K562 (cell line): ENCODE measurements around the gene PDCD11. TPM values are rescaled to one million over a fixed set of nuclear protein-coding genes. Genes with fewer than 3 reads are reported as not detected.

ENCODE experiments used
- ATAC-seq: fragments of 200-7000 bp; cut with Tn5 transposase; 3 replicates; pipeline ENCODE4 v1.9.1; 2020; ENCODE audit warnings: moderate library complexity
- BruUV-seq: library from RNA; stranded (reverse); fragments of 400-500 nt; replicated peaks from 2 replicates; lab custom pipeline; 2021; lab: Mats Ljungman, UMichigan
- CTCF ChIA-PET: fragments of 300-600 bp; formaldehyde crosslinking; extraction: SDS; loops from one replicate; lab custom pipeline; 2021; ENCODE audit warnings: low intra/inter-chr PET ratio; lab: Yijun Ruan, JAX
- POLR2A ChIA-PET: fragments of 300-600, 350-650 bp; sonication (Branson Sonifier 250); formaldehyde crosslinking; extraction: SDS; loops from one replicate; lab custom pipeline; 2021; ENCODE audit warnings: antibody characterized with exemption, inconsistent platforms; lab: Yijun Ruan, JAX
- DNase-seq, 4 experiments: peaks; one replicate each; pipeline versions ENCODE4 v3.0.0 to v3.0.0-alpha.2; 2011 to 2018; ENCODE audit warnings: low spot score in 3 of 4, mixed read lengths in 3 of 4; ENCODE audit errors: extremely low read depth in 1 of 4
- FAIRE-seq: peaks from 2 replicates; lab custom pipeline; 2011; peaks lifted over from hg19 to GRCh38; lab: Jason Lieb, UNC
- H2AFZ ChIP-seq: 2 replicates; pipeline ENCODE4 v1.6.0; 2011; ENCODE audit warnings: low read depth, low read length, control low read depth, inconsistent platforms
- H3K27ac ChIP-seq: fragments of 200-600 bp; 3 replicates; pipeline ENCODE4 v1.8.0; 2011; ENCODE audit warnings: low read depth, mild to moderate bottlenecking, control low read depth, inconsistent platforms, low read length, moderate library complexity, mixed read lengths; ENCODE audit errors: extremely low read depth
- H3K27me3 ChIP-seq, 2 experiments: fragments of 300-600 bp in 1 of 2; 2 replicates in 1 of 2; 3 replicates in 1 of 2; pipeline versions ENCODE4 v1.6.0 to v1.8.0; 2011; ENCODE audit warnings: inconsistent platforms in 2 of 2, low read length in 2 of 2, mild to moderate bottlenecking in 1 of 2, mixed read lengths in 1 of 2, moderate library complexity in 1 of 2; ENCODE audit not compliant: control insufficient read depth in 2 of 2, insufficient read depth in 2 of 2
- H3K36me3 ChIP-seq: fragments of 300-600 bp; 3 replicates; pipeline ENCODE4 v1.8.0; 2011; ENCODE audit warnings: mild to moderate bottlenecking, low read length, inconsistent platforms; ENCODE audit not compliant: control insufficient read depth, insufficient read depth
- H3K4me1 ChIP-seq, 2 experiments: fragments of 200-600 bp in 1 of 2; replicated peaks in 1 of 2; 2 replicates in 1 of 2; 3 replicates in 1 of 2; pipeline versions ENCODE4 v1.5.1 to v1.8.0; 2011; ENCODE audit warnings: inconsistent platforms in 2 of 2, low read length in 2 of 2, mild to moderate bottlenecking in 1 of 2, mixed read lengths in 1 of 2, moderate library complexity in 1 of 2; ENCODE audit not compliant: control insufficient read depth in 2 of 2, insufficient read depth in 2 of 2
- H3K4me2 ChIP-seq: 2 replicates; pipeline ENCODE4 v1.6.1; 2011; ENCODE audit warnings: low read length, control low read depth, inconsistent platforms, mixed read lengths; ENCODE audit not compliant: insufficient read depth
- H3K4me3 ChIP-seq: fragments of 200-600 bp; sonication (generic), shearing (Covaris generic); 2 replicates; pipeline ENCODE4 v1.5.1; 2016; ENCODE audit warnings: control low read depth, inconsistent platforms
- H3K79me2 ChIP-seq: fragments of 200-600 bp; 3 replicates; pipeline ENCODE4 v1.8.0; 2011; ENCODE audit warnings: low read length, inconsistent platforms; ENCODE audit not compliant: control insufficient read depth, insufficient read depth
- H3K9ac ChIP-seq, 2 experiments: 2 replicates each; pipeline versions ENCODE4 v1.6.0 to v1.6.1; 2011; ENCODE audit warnings: low read depth in 2 of 2, low read length in 2 of 2, control low read depth in 1 of 2, inconsistent platforms in 1 of 2, mild to moderate bottlenecking in 1 of 2, mixed read lengths in 1 of 2; ENCODE audit not compliant: insufficient read depth in 1 of 2
- H3K9me1 ChIP-seq: one replicate; pipeline ENCODE4 v1.6.0; 2011; ENCODE audit warnings: inconsistent platforms, mild to moderate bottlenecking, low read length, moderate library complexity; ENCODE audit not compliant: control insufficient read depth, insufficient read depth
- H3K9me3 ChIP-seq: replicated peaks from 2 replicates; pipeline ENCODE4 v1.5.1; 2011; ENCODE audit warnings: low read depth, low read length, inconsistent platforms; ENCODE audit not compliant: control insufficient read depth, insufficient read depth
- H4K20me1 ChIP-seq: replicated peaks from 2 replicates; pipeline ENCODE4 v1.6.1; 2011; ENCODE audit warnings: low read length, inconsistent platforms, mixed read lengths; ENCODE audit not compliant: control insufficient read depth, insufficient read depth
- EP300 ChIP-seq: IDR thresholded peaks from 2 replicates; pipeline ENCODE4 v1.6.1; 2012; ENCODE audit warnings: low read length, improper control_type of control experiment
- GTF2F1 ChIP-seq: IDR thresholded peaks from 2 replicates; pipeline ENCODE4 v1.6.1; 2011; ENCODE audit warnings: low read depth, low read length, improper control_type of control experiment
- KDM1A ChIP-seq, 2 experiments: fragments of 450-650 bp; IDR thresholded peaks; 2 replicates each; pipeline ENCODE4 v1.6.1; 2016; ENCODE audit warnings: mild to moderate bottlenecking in 2 of 2
- KDM5B ChIP-seq: fragments of 200-600 bp; sonication (generic); IDR thresholded peaks from 2 replicates; pipeline ENCODE4 v1.6.1; 2012; ENCODE audit warnings: low read depth, mild to moderate bottlenecking, moderate library complexity, low read length, control low read depth, inconsistent platforms; ENCODE audit not compliant: insufficient replicate concordance
- NBN ChIP-seq: fragments of 450-650 bp; IDR thresholded peaks from 2 replicates; pipeline ENCODE4 v1.6.1; 2016; ENCODE audit warnings: low read depth, mild to moderate bottlenecking
- NCOA6 ChIP-seq: fragments of 450-650 bp; IDR thresholded peaks from 2 replicates; pipeline ENCODE4 v1.6.1; 2017; ENCODE audit warnings: mild to moderate bottlenecking
- PCBP2 ChIP-seq: fragments of 200-400 bp; formaldehyde crosslinking; IDR thresholded peaks from 2 replicates; pipeline ENCODE4 v1.6.1; 2018; ENCODE audit warnings: low read length, low read depth, mild to moderate bottlenecking, moderate library complexity; ENCODE audit not compliant: poor library complexity, severe bottlenecking
- RBM25 ChIP-seq: fragments of 200-400 bp; formaldehyde crosslinking; IDR thresholded peaks from 2 replicates; pipeline ENCODE4 v1.6.1; 2018; ENCODE audit warnings: low read length, low read depth, moderate library complexity; ENCODE audit not compliant: severe bottlenecking
- TFAM ChIP-seq: fragments of 250-450 bp; sonication (Bioruptor Pico); conservative IDR thresholded peaks from 2 replicates; pipeline ENCODE4 v1.5.0; 2021; ENCODE audit warnings: mild to moderate bottlenecking, moderate library complexity
- XRCC5 ChIP-seq: fragments of 200-400 bp; formaldehyde crosslinking; IDR thresholded peaks from 2 replicates; pipeline ENCODE4 v1.6.1; 2017; ENCODE audit warnings: low read depth, mild to moderate bottlenecking, low read length
- ZBTB1 ChIP-seq: sonication (generic); formaldehyde crosslinking; IDR thresholded peaks from 2 replicates; pipeline ENCODE4 v1.8.1; 2023; ENCODE audit warnings: missing genetic modification reagents, low read depth, mild to moderate bottlenecking, borderline replicate concordance
- ZKSCAN3 ChIP-seq: fragments of 250-450 bp; sonication (Bioruptor Pico); IDR thresholded peaks from 2 replicates; pipeline ENCODE4 v1.4.0; 2020
- WGBS: fragments of 100-300 bp; shearing (Covaris generic); methylation state at CpG from one replicate; pipeline ENCODE4 v1.1.6; 2016; ENCODE audit warnings: low coverage, mixed read lengths; ENCODE audit not compliant: insufficient coverage; ENCODE audit errors: missing lambda C conversion rate; 5-methylcytosine and 5-hydroxymethylcytosine counted together
- in situ Hi-C: fragments of 300-500 bp; cut with MboI; formaldehyde crosslinking; loops from 4 replicates; pipeline ENCODE4 v1.15.0; 2018; ENCODE audit warnings: inconsistent platforms, mixed read lengths
- intact Hi-C: fragments of 100-400 bp; cut with micrococcal nuclease; formaldehyde crosslinking; loops from 2 replicates; pipeline ENCODE4 v1.14.2; 2022
- polyA plus RNA-seq, 8 experiments: library from polyadenylated mRNA; depleted of rRNA in 4 of 8; stranded (reverse) in 5 of 8; unstranded in 3 of 8; fragments of >200 nt; fragmentation: Nextera tagmentation in 2 of 8; fragmentation: Illumina TruSeq in 1 of 8; extraction: Ambion mirVana in 2 of 8; extraction: Trizol in 1 of 8; gene quantifications; 2 replicates each; pipeline versions ENCODE4 v1.2.1 to v1.2.3, GENCODE V29; 2011 to 2014; ENCODE audit warnings: inconsistent platforms in 1 of 8, missing spikeins in 1 of 8
- total RNA-seq, 7 experiments: library from RNA; depleted of rRNA in 6 of 7; stranded (reverse); fragments of >200 nt in 6 of 7; fragmentation: Illumina TruSeq in 2 of 7; extraction: Trizol in 2 of 7; gene quantifications; 2 replicates each; pipeline versions ENCODE4 v1.2.1 to v1.2.3, GENCODE V29; 2011 to 2021; ENCODE audit warnings: low replicate concordance in 1 of 7
- TF ChIP-seq, protein P1 (sequence below): sonication (generic); formaldehyde crosslinking; IDR thresholded peaks from 2 replicates; pipeline ENCODE4 v1.8.0; 2022; ENCODE audit warnings: mild to moderate bottlenecking, missing genetic modification reagents, borderline replicate concordance
- TF ChIP-seq, protein P2 (sequence below), 2 experiments: fragments of 450-650 bp; IDR thresholded peaks; 2 replicates each; pipeline ENCODE4 v1.6.1; 2018; ENCODE audit warnings: mild to moderate bottlenecking in 2 of 2, low read depth in 1 of 2; ENCODE audit not compliant: partially characterized antibody in 2 of 2

Gene PDCD11
- total and polyA plus RNA-seq, 9 of the 15 experiments (the other 6 are each of a cell fraction or from before 2014, with no cell fraction given), result 14.8 to 73.8 (median 50.0) TPM

DNA sequence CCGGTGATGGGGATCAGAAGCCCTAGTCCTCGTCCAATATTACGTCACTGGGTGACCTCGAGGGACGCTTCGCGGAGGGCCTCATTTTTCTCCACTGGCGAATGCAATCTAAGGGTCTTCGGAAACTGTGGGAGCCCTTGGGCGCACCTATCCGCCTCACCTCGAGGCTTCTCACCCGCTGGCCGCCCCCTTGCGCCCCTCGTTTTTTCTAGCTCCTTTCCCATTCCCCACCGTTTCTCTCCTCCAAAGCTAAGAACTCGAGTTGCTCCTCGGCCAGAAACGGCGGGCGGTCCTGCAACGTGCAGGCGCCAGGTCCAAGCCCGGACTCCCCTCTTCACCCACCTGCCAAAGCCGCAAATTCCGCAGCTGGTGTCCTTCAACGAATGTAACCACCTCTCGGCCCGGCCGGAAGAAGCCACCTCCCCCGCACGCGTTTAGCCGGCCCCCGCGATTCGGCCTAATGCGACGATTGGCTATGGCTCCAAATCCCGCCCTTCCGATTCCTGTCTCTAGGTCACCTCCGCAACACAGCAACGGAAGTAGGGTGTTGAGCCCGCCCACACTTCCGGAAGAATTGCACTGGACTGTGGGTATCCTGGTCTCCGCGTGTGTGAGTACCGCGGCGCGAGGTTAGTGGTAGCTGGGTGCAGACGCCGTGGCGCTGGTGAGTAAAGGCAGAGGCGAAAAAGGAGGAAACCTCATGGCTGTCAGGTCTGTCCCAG lies at the start of gene PDCD11, which contains the start of gene ATP5MK (continued):
- no peak for TF ChIP-seq TFAM (CRISPR knock-in tag)
- TF ChIP-seq, protein P1, sequence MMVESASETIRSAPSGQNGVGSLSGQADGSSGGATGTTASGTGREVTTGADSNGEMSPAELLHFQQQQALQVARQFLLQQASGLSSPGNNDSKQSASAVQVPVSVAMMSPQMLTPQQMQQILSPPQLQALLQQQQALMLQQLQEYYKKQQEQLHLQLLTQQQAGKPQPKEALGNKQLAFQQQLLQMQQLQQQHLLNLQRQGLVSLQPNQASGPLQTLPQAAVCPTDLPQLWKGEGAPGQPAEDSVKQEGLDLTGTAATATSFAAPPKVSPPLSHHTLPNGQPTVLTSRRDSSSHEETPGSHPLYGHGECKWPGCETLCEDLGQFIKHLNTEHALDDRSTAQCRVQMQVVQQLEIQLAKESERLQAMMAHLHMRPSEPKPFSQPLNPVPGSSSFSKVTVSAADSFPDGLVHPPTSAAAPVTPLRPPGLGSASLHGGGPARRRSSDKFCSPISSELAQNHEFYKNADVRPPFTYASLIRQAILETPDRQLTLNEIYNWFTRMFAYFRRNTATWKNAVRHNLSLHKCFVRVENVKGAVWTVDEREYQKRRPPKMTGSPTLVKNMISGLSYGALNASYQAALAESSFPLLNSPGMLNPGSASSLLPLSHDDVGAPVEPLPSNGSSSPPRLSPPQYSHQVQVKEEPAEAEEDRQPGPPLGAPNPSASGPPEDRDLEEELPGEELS (CRISPR knock-in tag), result no peak
- no peak for TF ChIP-seq NCOA6
- TF ChIP-seq, all 486 proteins: peak for 98

DNA sequence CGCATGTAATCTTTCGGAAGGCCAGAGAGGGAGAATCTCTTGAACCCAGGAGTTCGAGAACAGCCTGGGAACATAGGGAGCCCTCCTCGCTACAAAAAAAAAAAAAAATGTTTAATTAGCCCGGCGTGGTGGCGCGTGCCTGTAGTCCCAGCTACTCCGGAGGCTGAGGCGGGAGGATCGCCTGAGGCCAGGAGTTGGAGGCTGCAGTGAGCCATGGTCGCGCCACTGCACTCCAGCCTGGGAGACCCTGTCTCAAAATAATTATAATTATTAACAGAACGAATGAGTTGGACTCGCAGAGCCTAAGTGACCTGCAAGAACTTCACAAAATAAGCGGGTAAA lies 46.3 kb upstream of the PDCD11 start:
- H3K27me3 ChIP-seq, result no peaks in the 10 kb centered on the region
- no peaks in the 10 kb centered on the region for H4K20me1 ChIP-seq
- H3K27ac ChIP-seq, result peak overlapping the region; percentile 87
- peak overlapping the region; percentile 75 for H3K4me3 ChIP-seq
- in situ Hi-C loops, result no loop called here
- H3K79me2 ChIP-seq, result peaks cover 30% of the 10 kb centered on the region
- peaks cover 32% of the 10 kb centered on the region; the same call in 1 of the 3 replicates for H3K36me3 ChIP-seq
- POLR2A ChIA-PET, result no interaction called here
- peak; percentile 11; the same call in 2 of the 3 replicates for ATAC-seq
- H3K4me1 ChIP-seq, result peaks cover 0 to 21% of the 10 kb centered on the region in 2 experiments; a peak in 3 of 5 replicates
- peak overlapping the region; percentile 73 for H3K4me2 ChIP-seq
- no peaks in the 10 kb centered on the region for H3K9me3 ChIP-seq
- H3K9ac ChIP-seq, result peak overlapping the region; percentile 82 to 98
- intact Hi-C loops, result loop anchor here (5.0 kb wide), 1 partner anchor 47 kb away; the partner anchor contains the start of genes ATP5MK and PDCD11
- H3K9me1 ChIP-seq, result no peaks in the 10 kb centered on the region
- WGBS, result 0% methylated on average over 13 of the region's 16 CpGs
- no peak for FAIRE-seq
- no peak for DNase-seq
- BruUV-seq, result no TSS peak
- CTCF ChIA-PET, result interaction anchor here (0.6 kb wide), 1 partner anchor 133 kb away, joined by 6 read pairs; no protein-coding TSS in a partner anchor
- H2AFZ ChIP-seq, result peak overlapping the region; percentile 94
- TF ChIP-seq GTF2F1 (no peak), ZBTB1 (CRISPR knock-in tag) (no peak), NBN (0 out of 2 replicates have a peak, but pooled peaks have one; percentile 39), KDM1A (IDR thresholded peaks at IDR 0.05) (peak in 1 of 2 experiments; percentile 43; a peak in 1 of 4 replicates), EP300 (no peak), KDM5B (no peak), RBM25 (peak; percentile 61), PCBP2 (no peak), ZKSCAN3 (no peak), XRCC5 (no peak)
- TF ChIP-seq, protein P2, sequence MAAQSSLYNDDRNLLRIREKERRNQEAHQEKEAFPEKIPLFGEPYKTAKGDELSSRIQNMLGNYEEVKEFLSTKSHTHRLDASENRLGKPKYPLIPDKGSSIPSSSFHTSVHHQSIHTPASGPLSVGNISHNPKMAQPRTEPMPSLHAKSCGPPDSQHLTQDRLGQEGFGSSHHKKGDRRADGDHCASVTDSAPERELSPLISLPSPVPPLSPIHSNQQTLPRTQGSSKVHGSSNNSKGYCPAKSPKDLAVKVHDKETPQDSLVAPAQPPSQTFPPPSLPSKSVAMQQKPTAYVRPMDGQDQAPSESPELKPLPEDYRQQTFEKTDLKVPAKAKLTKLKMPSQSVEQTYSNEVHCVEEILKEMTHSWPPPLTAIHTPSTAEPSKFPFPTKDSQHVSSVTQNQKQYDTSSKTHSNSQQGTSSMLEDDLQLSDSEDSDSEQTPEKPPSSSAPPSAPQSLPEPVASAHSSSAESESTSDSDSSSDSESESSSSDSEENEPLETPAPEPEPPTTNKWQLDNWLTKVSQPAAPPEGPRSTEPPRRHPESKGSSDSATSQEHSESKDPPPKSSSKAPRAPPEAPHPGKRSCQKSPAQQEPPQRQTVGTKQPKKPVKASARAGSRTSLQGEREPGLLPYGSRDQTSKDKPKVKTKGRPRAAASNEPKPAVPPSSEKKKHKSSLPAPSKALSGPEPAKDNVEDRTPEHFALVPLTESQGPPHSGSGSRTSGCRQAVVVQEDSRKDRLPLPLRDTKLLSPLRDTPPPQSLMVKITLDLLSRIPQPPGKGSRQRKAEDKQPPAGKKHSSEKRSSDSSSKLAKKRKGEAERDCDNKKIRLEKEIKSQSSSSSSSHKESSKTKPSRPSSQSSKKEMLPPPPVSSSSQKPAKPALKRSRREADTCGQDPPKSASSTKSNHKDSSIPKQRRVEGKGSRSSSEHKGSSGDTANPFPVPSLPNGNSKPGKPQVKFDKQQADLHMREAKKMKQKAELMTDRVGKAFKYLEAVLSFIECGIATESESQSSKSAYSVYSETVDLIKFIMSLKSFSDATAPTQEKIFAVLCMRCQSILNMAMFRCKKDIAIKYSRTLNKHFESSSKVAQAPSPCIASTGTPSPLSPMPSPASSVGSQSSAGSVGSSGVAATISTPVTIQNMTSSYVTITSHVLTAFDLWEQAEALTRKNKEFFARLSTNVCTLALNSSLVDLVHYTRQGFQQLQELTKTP (IDR thresholded peaks at IDR 0.05; ENCODE audit: low read depth in 1 of 2, partially characterized antibody in 2 of 2), result no peak
